Stimulated activated CD4-positive, alpha-beta T cell treated with anti-CD3 and anti-CD28 coated beads, Interleukin-2, amount 100 ng/mL, for 48 hours (primary cell): ENCODE data around the gene PDCD5.
"Not testable (repeated sequence)": the region's sequence is repeated elsewhere in the genome, so short reads cannot be mapped to it uniquely, and the experiment has no call there.

ENCODE experiments used
- DNase-seq, 2 donors: peaks; one replicate each; pipeline ENCODE4 v3.0.0-alpha.2; 2020

The PDCD5 gene

GRCh38 chr19:32580353-32580900 lies 563 bp upstream of the PDCD5 start:
- DNase-seq = no peak

- DNase-seq = no peak
Observed at GRCh38 chr19:32581705-32582179, 752 bp downstream of the PDCD5 start.

- DNase-seq = not testable (repeated sequence)
Observed at GRCh38 chr19:32587747-32588504, 6.9 kb downstream of the PDCD5 start.

- no peak for DNase-seq
Observed at GRCh38 chr19:32594021-32594420, 13.0 kb downstream of the PDCD5 start.

GRCh38 chr19:32595491-32595890 lies 14.5 kb downstream of the PDCD5 start:
- DNase-seq = no peak

- DNase-seq = no peak
Observed at GRCh38 chr19:32598022-32598421, 17.0 kb downstream of the PDCD5 start.

GRCh38 chr19:32599258-32599657 lies 18.3 kb downstream of the PDCD5 start:
- DNase-seq = no peak

GRCh38 chr19:32599736-32600157 lies 18.8 kb downstream of the PDCD5 start:
- peak; percentile 30 to 53 for DNase-seq

GRCh38 chr19:32603961-32604360 lies 23.0 kb downstream of the PDCD5 start:
- DNase-seq = no peak

GRCh38 chr19:32605544-32605943 lies 24.6 kb downstream of the PDCD5 start:
- DNase-seq = no peak

- no peak for DNase-seq
Observed at GRCh38 chr19:32606289-32606688, 25.3 kb downstream of the PDCD5 start.

- DNase-seq = no peak
Observed at GRCh38 chr19:32607479-32607878, 26.5 kb downstream of the PDCD5 start.

GRCh38 chr19:32611161-32611560 lies 30.2 kb downstream of the PDCD5 start:
- DNase-seq = no peak

GRCh38 chr19:32613008-32613407 lies 32.0 kb downstream of the PDCD5 start:
- DNase-seq = no peak

GRCh38 chr19:32614916-32615315 lies 33.9 kb downstream of the PDCD5 start:
- no peak for DNase-seq

- no peak for DNase-seq
Observed at GRCh38 chr19:32615569-32615968, 34.6 kb downstream of the PDCD5 start.

GRCh38 chr19:32619051-32619685 lies 38.2 kb downstream of the PDCD5 start:
- DNase-seq = no peak

GRCh38 chr19:32622002-32622401 lies 41.0 kb downstream of the PDCD5 start:
- no peak for DNase-seq

GRCh38 chr19:32624410-32624809 lies 43.4 kb downstream of the PDCD5 start:
- DNase-seq = no peak

- DNase-seq = no peak
Observed at GRCh38 chr19:32626969-32627368, 46.0 kb downstream of the PDCD5 start.

GRCh38 chr19:32627714-32628270 lies 46.8 kb downstream of the PDCD5 start:
- no peak for DNase-seq

- DNase-seq = no peak
Observed at GRCh38 chr19:32630338-32630737, 49.3 kb downstream of the PDCD5 start.

GRCh38 chr19:32631381-32631780 lies 50.4 kb downstream of the PDCD5 start:
- DNase-seq = no peak
